NCI-H1436 treated with DMSO at 0.1 percent for 48 hours (cell line): ENCODE measurements around the gene HAPLN3.

Experiments
- DNase-seq: peaks from one replicate; lab custom pipeline; 2025; lab: John Stamatoyannopoulos, UW

HAPLN3 gene

DNA sequence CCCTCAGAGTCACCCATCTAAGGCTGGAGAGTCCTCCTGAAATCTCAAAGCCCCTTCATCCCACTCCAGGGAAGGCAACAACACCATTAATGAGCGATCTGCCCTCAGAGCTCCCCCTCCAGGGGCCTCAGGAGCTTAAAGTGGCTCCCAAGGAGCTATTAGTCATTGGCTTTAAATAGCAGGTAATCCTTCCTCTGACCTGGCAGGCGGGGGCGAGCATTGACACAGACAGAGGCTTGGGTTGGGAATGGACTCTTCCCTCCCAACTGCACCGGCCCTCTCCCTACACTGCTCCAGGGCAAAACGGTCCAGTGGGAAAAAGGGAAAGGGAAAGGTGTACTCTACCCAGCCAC is 16.4 kb upstream of the HAPLN3 start:
- no peak for DNase-seq

DNA sequence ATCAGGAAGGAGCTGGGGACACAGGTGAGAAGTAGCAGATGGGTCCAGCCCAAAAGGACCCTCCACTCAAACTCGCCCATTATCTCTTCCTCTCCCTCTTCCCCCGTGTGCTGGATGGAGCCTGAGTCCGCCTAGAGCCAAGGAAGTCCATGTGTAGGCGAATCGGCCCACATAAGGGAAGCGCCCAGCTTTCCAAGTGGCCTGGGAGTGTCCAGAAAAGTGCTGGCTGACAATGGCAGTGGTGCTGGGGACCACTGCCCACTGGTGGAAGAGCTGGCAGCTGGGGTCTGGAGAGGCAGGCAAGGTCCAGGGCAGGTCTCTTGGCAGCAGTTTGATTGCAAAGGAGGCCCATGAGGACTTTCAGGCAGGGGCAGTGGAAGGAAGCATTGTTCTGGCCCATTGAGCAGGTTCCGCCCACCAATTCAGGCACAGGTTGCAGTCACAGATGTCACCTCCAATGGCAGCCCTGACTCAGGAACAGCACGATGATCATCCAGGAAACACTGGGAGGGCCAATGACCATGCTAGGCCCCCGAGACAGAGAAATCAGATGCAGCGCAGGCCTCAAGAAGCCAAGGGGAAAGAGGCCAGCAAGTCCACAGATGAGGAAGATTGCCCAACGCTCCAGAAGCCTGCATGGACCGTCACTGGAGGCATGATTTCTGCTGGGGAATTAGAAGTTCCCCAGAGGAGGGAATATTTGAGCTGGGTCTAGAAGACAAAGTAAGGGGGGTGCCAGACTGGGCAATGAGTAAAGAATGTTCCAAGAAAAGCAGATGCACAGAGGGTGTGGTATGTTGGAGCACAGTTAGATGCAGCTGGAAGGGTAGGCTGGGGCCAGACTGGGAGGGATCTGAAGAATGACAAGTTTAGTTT is 14.8 kb upstream of the HAPLN3 start:
- no peak for DNase-seq

DNA sequence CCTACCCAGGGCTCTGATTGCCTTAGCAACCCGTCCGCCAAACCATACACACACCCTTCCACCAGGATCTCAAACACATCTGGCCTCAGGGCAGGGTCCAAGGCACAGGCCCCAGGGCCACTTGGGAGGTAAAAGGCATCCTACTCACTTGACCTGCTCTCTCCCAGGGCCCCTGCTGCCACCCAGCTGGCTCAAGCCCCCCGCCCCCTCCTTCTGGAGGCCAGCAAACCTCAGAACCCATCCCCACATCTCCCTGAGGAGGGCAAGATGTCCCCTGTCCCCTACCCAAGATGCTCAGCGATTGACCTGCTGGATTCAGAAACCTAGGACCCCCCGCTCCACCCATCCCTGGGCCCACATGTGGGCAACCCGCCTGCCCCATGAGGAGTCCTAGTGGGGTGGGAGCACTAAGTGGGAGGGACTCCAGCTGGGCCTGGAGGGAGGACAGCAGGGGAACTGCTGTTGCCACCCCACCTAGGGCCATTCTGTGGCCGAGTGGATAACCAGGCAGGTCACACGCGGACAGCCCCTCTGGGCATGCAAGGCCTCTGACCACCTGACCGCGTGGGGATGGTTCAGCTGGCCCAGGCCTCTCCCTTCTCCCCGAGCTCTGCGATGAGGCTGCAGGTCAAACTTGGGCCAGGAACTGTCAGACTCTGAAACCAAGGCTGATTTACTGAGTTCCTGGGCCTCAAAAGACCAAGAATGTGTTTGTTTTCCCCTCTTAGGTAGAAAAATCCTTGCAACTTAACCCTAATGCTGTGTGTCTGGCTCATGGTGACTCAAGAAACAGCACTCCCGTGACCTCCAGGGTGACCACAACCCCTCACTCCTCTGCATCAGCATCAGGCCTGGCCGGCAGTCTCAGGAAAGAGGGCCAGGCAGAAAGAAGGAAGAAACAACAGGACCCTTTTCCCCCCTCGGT is 13.6 kb upstream of the HAPLN3 start:
- no peak for DNase-seq

DNA sequence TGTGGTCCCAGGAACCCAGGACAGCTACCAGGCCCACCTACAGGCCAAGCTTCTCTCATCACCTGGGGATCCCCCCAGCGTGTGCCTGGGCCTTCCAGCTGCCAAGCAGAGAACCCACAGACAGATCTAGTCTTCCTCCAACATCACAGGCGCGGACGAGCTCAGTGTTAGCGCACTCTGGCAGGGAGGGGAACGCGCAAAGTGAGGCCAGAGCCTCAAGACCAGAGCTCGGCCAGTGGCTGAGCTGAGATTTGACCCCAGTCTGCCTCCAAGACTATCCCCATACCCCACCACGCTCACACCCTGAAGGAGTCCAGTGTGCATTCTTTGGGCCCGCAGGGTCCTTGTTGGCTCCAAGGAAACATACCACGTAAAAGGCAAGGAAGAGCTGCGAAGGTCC is 12.8 kb upstream of the HAPLN3 start:
- no peak for DNase-seq

DNA sequence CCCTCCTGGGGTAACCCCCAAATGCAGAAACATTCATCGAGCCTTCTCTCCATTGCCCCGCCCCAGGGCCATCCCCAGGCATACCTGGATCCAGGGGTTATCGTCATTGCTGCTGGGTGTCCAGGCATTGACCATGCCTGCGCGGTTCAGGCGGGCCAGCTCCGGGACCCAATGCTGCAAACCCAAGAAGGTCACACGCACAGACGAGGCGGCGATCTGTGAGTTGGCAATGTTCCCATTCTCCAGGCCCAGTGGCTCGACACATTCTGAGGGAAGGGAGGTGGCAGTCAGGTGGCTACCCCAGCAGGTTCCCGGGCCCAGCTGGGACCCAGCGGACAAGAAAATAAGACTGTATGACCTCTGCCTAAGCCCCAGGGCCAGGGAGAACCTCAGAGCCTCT is 11.8 kb upstream of the HAPLN3 start:
- no peak for DNase-seq

DNA sequence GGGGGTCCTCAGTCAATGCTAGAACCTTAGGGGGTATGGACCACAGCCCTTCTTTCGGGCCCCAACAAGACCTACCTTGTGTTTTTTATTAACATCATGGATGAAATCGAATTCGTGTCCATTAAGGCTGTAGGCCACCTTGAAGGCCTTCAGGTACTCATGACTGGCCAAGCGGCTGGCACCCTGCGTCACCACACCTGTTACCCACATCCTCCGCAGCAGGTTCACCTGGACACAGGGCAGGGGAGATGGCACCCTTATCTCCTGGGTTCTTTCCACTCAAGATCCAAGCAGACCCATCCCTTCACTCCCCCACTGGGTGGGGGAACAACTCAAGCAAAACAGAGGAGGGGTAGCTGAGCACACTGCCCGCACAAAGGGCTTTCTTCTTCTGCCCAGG is 11.2 kb upstream of the HAPLN3 start:
- no peak for DNase-seq

DNA sequence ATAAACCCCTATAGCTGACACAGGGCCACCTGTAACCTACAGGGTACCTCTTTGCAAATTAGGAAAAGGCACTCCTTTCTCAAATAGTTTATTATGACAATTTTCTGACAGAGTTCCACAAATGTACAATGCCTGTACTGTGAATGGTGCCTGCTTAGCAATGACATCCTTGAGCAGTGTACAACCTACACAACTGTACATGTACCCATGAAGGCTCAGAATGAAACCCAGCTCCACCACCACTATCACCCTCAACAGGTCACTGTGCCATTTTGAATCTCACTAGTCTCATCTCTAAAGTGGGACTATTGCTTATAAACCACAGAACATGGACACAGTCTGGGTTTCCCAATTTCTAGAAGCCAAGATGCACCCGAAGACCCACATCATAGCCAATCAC is 10.8 kb upstream of the HAPLN3 start:
- no peak for DNase-seq

DNA sequence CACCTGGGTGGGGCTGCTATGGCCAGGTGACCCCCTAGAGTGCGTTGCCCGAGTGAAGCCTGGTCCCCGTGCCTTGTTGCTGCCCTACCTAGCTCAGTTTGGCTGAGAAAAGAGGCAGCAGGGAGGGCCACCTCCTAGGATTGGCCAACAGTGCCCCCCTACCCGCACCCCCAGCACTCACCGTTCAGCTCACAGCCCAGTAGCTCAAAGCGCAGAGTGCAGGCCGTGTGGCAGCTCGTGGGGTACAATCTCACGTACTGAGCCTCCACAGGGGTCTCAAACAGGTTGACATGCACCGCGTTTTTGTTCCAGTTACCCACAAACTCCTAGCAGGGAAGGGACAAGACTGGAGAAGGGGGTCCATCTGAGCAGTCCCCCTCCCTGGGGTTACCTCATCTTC is 10.2 kb upstream of the HAPLN3 start:
- DNase-seq: no peak

DNA sequence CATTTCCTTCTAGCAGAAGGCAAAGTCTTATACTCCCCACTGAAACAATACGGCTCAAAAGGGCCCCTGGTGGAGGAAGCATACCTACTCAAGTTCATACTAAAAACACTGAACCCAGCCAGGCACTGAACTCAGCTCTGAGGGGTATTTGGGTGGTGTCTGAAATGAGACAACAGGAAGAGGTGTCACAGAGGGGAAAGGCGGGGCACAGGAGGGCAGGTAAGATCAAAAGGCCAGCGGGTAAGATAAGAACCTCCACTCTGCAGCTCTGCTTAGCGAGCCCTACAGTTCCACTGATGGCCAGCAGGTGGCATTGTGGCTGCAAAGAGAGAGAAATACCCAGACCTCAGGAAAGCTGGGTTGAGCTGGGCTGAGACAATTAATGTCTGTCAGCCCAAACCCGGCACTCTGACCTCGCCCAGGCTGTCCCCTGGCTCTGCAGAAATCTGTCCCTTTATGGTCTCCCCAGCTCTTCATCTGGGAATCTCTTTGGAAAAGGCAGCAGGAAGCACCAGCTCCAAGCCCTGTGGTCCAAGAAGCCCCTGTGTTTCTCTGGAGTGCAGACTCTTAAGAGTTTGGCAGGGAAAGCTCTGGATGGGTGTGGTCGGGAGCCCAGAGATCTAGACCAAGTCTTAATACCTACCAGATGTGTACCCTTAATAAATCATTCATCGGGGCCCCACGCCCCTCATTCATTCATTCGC is 9.4 kb upstream of the HAPLN3 start:
- no peak for DNase-seq

DNA sequence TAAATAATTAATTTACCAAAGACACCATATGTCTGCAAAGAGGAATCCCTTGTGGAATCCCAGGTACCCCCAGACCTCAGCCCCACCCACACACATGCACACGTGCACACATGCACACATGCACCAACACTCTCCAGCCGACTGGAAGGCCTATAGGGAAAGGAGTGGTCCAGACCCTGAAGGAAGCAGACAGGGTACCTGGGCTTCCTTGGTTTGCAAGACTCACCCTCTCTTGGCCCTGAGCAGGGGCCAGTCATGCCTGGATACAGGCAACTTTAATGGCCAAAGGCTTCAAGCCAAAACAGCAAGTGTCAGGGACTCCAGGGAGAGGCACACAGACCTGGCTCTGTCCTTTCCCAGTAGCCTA is 8.9 kb upstream of the HAPLN3 start:
- DNase-seq: no peak

DNA sequence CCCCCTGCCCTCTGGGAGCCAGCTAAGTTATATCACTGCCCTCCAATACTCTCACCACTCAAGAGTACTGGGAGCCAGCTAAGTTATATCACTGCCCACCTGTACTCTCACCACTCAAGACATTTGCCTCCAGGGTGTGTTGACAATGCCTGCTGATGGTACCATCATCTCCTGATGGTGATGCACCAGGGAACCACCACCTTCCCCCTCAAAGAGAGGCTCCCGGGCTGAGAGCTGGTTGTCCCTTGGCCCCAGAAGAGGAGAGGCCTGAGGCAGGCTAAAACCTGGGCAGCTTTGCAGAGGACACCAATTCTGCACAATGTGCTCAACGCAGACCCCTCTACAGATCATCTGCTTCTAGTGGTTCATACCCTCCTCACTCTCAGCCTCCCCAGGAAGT is 7.5 kb upstream of the HAPLN3 start:
- no peak for DNase-seq

DNA sequence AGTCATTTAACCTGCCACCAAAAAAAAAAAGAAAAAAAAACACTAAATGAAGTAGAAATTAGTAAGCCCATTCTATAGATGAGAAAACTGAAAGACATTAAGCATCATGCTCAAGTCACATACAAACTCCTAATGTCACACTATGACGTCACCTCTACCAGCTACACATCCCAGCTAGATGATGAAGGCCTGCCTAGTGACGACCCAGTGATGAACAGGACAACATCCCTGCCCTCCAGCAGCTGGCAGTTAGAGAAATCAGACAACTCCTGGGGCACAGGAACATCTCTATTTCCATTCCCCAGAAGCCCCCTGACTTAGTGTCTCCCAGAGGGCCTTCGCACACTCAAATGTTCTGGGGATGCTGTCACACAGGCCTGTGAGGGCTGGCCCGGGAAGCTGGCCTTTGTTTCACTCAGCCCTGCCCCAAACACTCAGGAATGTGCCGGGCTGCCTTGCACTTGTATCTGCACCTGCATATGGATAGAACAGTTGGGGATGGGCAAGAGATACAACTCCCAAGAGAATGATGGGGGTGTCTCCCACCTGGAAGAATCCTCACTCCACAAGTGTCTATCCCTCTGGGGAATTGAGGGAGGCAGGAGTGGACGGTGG is 7.0 kb upstream of the HAPLN3 start:
- no peak for DNase-seq

DNA sequence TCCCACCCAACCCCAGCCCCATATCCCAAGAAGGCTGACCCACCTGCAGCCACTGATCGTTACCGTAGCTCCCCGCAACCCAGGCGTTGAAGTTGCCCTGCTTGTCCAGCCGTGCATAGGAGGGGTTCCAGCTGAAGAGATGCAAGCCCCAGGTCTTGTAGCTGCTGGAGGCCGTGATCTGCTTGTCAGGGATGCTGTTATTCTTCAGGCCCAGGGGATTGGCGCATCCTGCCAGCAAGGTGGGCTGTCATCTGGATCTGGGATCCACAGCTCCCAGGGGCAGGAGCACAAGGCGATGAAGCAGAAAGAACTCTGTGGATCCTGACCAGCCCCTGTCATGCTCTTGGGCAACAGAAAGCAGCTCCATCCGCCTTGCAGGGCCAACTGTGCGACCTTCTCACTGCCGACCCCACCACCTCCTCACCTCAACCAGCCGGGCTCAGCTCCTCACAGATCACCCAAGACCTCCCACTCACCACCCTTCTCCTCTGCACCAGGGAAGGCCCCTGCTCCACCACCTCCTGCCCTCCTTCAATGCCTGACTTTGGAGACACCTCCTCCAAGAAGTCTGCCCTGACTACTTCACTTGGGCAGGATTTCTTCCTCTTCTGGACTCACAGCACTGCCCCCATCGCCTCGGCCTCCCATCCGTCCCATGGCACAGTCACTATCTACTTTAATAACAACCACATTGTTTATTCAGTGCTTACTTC is 6.3 kb upstream of the HAPLN3 start:
- no peak for DNase-seq

DNA sequence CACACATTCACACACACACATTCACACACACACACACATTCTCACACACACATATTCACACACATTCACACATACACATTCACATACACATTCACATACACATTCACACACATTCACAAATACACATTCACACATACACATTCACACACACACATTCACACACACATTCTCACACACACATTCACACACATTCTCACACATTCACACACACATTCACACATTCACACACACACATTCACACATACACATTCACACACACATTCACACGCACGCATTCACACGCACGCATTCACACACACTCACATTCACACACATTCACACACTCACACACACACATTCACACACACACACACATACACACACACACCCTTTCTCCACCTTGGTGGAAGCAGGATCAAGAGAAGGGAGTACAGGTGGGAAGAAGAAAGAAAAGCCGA is 5.7 kb upstream of the HAPLN3 start:
- DNase-seq: no peak

DNA sequence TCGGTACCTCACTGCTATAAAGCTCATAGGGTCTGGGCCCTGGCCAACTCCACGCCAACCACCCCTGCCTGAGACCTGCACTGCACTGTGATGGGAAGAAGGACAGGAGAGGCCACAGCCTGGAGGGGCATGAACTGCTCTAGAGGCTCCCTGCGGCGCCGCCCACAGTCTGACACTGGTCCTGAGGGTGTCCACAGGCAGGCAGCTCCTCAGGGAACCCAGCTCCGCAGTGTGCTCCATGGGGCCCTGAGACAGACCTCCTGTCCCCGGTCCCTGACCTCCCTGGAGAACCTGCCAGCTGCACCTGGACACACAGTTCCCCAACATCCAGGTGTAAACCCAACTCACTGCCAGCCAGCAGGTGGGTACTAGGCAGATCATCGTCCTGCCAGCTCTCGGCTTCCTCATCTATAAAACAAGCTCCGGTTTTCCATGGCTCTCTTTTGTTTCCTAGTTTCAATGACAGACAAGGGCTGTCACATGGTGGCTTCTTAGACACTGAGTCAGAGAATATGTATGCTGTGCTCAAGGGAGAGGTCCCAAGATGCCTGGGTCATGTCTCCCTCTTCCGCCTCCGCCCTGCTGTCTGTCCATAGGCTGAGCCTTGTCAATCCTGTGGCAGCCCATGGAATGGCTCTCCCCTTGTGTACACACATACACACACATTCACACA is 5.1 kb upstream of the HAPLN3 start:
- no peak for DNase-seq

DNA sequence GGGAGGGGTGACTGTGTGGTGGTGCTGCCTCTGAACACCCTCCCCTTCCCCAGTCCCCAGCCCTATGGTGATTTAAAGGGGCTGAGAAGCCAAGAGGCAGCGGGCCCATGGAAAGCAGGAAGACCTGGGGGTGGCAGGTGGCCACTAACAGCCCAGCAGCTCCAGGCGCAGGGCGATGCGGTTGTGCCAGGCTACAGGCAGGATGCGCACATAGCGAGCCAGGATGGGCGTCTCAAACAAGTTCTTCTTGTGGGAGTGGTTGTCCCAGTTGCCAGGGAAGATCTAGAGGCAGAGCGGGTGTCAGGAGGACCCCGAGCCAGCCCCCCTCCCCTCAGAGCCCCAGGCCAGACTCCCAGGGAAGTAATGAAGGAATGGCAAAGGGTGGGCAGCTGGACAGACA is 3.9 kb upstream of the HAPLN3 start:
- no peak for DNase-seq

DNA sequence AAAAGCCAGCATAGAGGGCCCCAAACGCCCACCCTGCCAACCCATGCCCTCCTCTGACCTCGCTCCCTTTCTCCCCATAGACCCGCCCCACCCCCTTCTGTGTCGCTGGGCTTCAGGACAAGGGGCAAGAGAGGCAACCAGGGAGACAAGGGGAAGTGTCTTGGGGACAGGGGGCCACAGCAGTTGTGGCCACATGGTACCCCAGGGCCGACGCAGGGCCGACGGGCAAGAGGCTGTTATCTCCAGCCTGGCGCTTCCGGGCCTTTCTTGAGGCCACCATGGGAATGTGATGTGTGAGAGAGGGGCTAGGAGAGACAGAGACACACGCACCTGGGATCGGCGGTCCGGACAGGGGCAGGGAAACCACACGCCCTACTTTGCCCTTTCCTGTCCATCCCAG is 3.4 kb upstream of the HAPLN3 start:
- DNase-seq: no peak

DNA sequence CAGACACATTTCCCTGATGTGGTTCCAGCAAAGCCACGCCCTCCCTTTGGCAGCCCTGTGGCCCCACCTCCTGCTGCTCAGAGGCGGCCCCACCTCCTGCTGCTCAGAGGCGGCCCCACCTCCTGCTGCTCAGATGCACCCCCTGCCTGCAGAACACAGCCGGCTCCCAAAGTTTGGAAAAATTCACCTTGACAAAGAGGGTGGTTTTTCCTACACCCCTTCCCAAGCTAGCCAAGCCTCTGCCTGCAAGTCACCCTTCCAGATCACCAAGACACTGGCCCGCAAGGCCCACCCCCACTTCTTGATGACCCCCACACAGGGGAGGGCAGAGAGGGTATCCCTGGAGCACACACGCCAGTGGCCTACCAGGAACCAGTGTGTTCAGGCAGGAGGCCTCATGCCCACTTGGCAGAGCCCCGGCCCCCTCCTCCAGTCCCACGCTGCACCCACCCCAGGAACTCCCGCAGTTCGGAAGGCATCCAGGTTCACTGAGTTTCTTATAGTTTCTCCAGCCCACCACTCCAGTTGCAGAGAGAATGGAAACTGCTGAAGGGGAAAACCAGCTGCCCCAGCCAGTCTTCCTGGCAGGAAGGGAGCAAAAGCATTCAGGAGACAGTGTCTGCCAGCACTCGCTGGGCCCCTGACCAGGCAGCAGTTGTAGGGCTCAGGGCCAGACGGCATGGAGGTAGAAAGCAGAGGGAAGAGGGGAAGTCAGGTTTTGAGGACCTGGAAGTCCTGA is 2.3 kb upstream of the HAPLN3 start:
- DNase-seq: no peak

DNA sequence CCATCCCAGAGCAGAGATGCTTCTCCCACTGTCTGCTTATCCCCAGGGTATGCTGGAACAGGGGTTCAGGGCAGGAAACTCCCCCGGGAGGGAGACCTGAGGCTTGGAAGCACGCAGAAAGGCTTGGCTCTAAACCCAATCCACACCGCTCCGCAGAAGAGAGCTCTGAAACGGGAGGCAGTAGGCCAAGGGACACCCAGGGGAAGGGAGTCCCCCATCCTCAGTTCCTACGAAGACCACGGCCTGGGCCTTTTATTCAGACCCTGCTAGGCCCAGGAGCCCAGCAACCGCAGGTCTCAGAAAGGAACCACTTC is 1.8 kb upstream of the HAPLN3 start:
- DNase-seq: no peak

DNA sequence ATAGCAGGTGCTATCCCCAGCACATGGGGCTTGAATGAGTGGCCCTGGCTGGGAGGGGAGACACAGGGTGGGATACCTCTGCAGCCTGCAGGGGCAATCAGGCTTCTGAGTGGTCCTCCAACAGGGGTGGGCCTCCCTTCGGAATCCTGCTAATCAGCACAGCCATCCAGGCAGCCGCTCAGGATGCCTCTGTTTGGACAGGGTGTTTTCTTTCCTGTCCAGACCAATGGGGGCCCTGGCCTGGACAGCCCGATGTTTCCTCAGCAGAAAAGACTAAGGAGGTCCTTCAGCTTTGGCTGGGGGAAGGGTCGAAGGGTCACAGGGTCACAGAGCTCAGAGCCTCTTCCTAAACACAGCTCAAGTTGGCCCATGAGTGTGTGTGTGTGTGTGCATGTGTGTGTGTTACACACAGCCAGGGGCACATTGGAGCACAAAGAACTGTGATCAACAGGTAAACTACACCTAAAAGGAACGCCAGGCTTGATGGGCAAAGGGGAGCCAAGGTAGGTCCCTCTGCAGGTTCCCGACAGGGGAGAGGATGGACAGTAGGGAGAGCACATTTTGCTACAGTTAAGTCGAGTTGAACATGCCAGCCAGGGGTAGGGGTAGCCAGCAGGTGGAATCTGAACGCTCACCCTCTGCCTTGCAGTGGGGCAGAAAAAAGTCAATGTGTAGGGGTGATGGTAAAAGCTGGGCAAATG is 1.1 kb upstream of the HAPLN3 start:
- no peak for DNase-seq
